Right lobe of liver (tissue), 4 donors: ENCODE measurements around the gene EML4.

Experiments
- CTCF ChIP-seq, 4 donors: fragments of 200-600 bp in 3 of 4; fragments of 450-650 bp in 1 of 4; IDR thresholded peaks; one replicate each; pipeline versions ENCODE4 v1.5.1 to v1.8.0; 2016 to 2022; ENCODE audit warnings: antibody characterized with exemption in 4 of 4, mild to moderate bottlenecking in 2 of 4
- POLR2A ChIP-seq: fragments of 450-650 bp; IDR thresholded peaks from one replicate; pipeline ENCODE4 v1.6.1; 2017; ENCODE audit warnings: antibody characterized with exemption, mild to moderate bottlenecking
- donor health status: DM: no; HTN: no; CAD: no.
- donor health status: DM: no; HTN: no; CAD: no.
- donor health status: DM: no; HTN: yes; CAD: no.

GRCh38 chr2:42123426-42123825 is 45.7 kb upstream of the EML4 start:
- TF ChIP-seq CTCF (IDR thresholded peaks at IDR 0.05) (no peak), POLR2A (no peak)
